Adrenal gland (tissue), 12 donors: ENCODE measurements around the gene SHMT2. TPM values are rescaled to one million over a fixed set of nuclear protein-coding genes. Genes with fewer than 3 reads are reported as not detected.

Source experiments
- DNase-seq, 7 donors: peaks; one replicate each; pipeline ENCODE4 v3.0.0-alpha.2; 2019 to 2020
- H3K27ac ChIP-seq, 5 donors: fragments of 200-600 bp; sonication (generic) in 4 of 5; 1 replicate in 3 of 5; 2 replicates in 2 of 5; pipeline versions ENCODE4 v1.5.1 to v1.8.0; 2016 to 2020; ENCODE audit warnings: mild to moderate bottlenecking in 1 of 5
- H3K27me3 ChIP-seq: fragments of 200-600 bp; 2 replicates; pipeline ENCODE4 v1.8.0; 2021
- H3K36me3 ChIP-seq, 2 donors: fragments of 200-600 bp; replicated peaks in 1 of 2; 1 replicate in 1 of 2; 2 replicates in 1 of 2; pipeline versions ENCODE4 v1.5.1 to v1.8.0; 2018 to 2022
- H3K4me1 ChIP-seq, 2 donors: fragments of 200-600 bp; replicated peaks in 1 of 2; 1 replicate in 1 of 2; 2 replicates in 1 of 2; pipeline versions ENCODE4 v1.5.1 to v1.8.0; 2018 to 2021
- H3K4me3 ChIP-seq, 4 donors: fragments of 200-600 bp; sonication (generic) in 3 of 4; one replicate each; pipeline ENCODE4 v1.5.1; 2016 to 2018
- H3K9me3 ChIP-seq, 3 donors: fragments of 200-600 bp; sonication (generic) in 1 of 3; replicated peaks in 1 of 3; 1 replicate in 2 of 3; 2 replicates in 1 of 3; pipeline versions ENCODE4 v1.5.1 to v1.8.0; 2016 to 2021
- CTCF ChIP-seq, 6 experiments: fragments of 450-650 bp in 4 of 6; fragments of 200-600 bp in 2 of 6; sonication (generic) in 1 of 6; IDR thresholded peaks; 1 replicate in 5 of 6; 2 replicates in 1 of 6; pipeline versions ENCODE4 v1.5.1 to v1.8.0; 2016 to 2021; ENCODE audit warnings: antibody characterized with exemption in 6 of 6, mild to moderate bottlenecking in 2 of 6, moderate library complexity in 1 of 6
- POLR2A ChIP-seq, 2 donors: fragments of 450-650 bp; IDR thresholded peaks; one replicate each; pipeline ENCODE4 v1.6.1; 2017; ENCODE audit warnings: antibody characterized with exemption in 2 of 2, mild to moderate bottlenecking in 2 of 2, moderate library complexity in 1 of 2
- WGBS, 4 donors: extraction: QIAGEN DNeasy Blood & Tissue Kit in 2 of 4; methylation state at CpG; one replicate each; pipeline versions ENCODE4 v1.1.5 to v1.1.7; 2013 to 2017; 5-methylcytosine and 5-hydroxymethylcytosine counted together
- intact Hi-C, 2 donors: fragments of 100-400 bp; cut with DNase I; formaldehyde crosslinking; loops; one replicate each; pipeline versions ENCODE4 v1.14.1 to v1.15.0; 2022 to 2023
- polyA plus RNA-seq, 3 donors: library from polyadenylated mRNA; stranded (reverse); fragments of 200-250 nt in 2 of 3; fragments of 350-450 nt in 1 of 3; fragmentation: Illumina TruSeq in 1 of 3; extraction: RNeasy Lipid Tissue Mini Kit (QIAGEN cat#74804) in 1 of 3; gene quantifications; one replicate each; pipeline ENCODE4 v1.2.3, GENCODE V29; 2013 to 2014
- total RNA-seq, 9 donors: library from RNA; depleted of rRNA in 4 of 9; stranded (reverse); fragments of >200 nt in 4 of 9; fragments of 120-200 nt in 1 of 9; fragmentation: NEBNext Ultra II Directional in 1 of 9; extraction: Animal tissue kit (Norgen Biotek cat#: 25700) in 1 of 9; gene quantifications; one replicate each; pipeline versions ENCODE4 v1.1.0 to v1.2.4, GENCODE V29; 2013 to 2023
- donor health status: healthy with polysubstance abuse.
- donor health status: Bipolar disorder and iron deficiency.
- donor health status: DM: yes; HTN: yes; CAD: no.
- donor health status: DM: no; HTN: no; CAD: no.
- donor health status: DM: no; HTN: no; CAD: no.
- donor health status: DM: yes; HTN: yes; CAD: no.

The SHMT2 gene
- total and polyA plus RNA-seq, 12 donors, result 25.2 to 94.7 (median 65.0) TPM

GRCh38 chr12:57258977-57259970, 29.8 kb downstream of the SHMT2 start:
- no peak for TF ChIP-seq CTCF (IDR thresholded peaks at IDR 0.05)
- TF ChIP-seq POLR2A (IDR thresholded peaks at IDR 0.05), result no peak
- peak; percentile 40 to 89 (median 82) for DNase-seq
- Histone ChIP-seq H3K4me3 (no peak overlapping the region), H3K4me1 (peaks cover 11 to 16% of the 10 kb centered on the region in 2 donors), H3K27ac (peak overlapping the region in 2 of 5 donors; percentile 22 to 62), H3K27me3 (no peaks in the 10 kb centered on the region), H3K36me3 (peaks cover 0 to 57% of the 10 kb centered on the region in 2 donors), H3K9me3 (no peaks in the 10 kb centered on the region)
- intact Hi-C loops, result no loop called here
- WGBS, 4 donors, result 29 to 44% (median 42%) methylated on average over 6 of the region's 6 CpGs

GRCh38 chr12:57260366-57260765, 30.9 kb downstream of the SHMT2 start:
- Histone ChIP-seq H3K27me3 (no peaks in the 10 kb centered on the region), H3K9me3 (no peaks in the 10 kb centered on the region), H3K27ac (no peak overlapping the region), H3K4me3 (no peak overlapping the region), H3K4me1 (peaks cover 11 to 16% of the 10 kb centered on the region in 2 donors), H3K36me3 (peaks cover 0 to 55% of the 10 kb centered on the region in 2 donors)
- 83 to 95% (median 89%) methylated on average over 4 of the region's 4 CpGs for WGBS, 4 donors
- intact Hi-C loops, result loop anchor here in 1 of 2 donors (5.0 kb wide), 1 partner anchor 192 kb away; no protein-coding TSS in a partner anchor
- TF ChIP-seq CTCF (IDR thresholded peaks at IDR 0.05), result no peak
- TF ChIP-seq POLR2A (IDR thresholded peaks at IDR 0.05), result no peak
- DNase-seq, result no peak

- H3K27ac ChIP-seq, result no peak overlapping the region
- peak in 1 of 7 donors; percentile 68 for DNase-seq
- H3K27me3 ChIP-seq, result no peaks in the 10 kb centered on the region
- no peaks in the 10 kb centered on the region for H3K9me3 ChIP-seq
- 72 to 94% (median 76%) methylated on average over 2 of the region's 2 CpGs for WGBS, 4 donors
- TF ChIP-seq CTCF (IDR thresholded peaks at IDR 0.05), result no peak
- no peak for TF ChIP-seq POLR2A (IDR thresholded peaks at IDR 0.05)
- H3K4me1 ChIP-seq, result peaks cover 11 to 16% of the 10 kb centered on the region in 2 donors
- intact Hi-C loops, result loop anchor here in 1 of 2 donors (5.0 kb wide), 1 partner anchor 191 kb away; no protein-coding TSS in a partner anchor
- peaks cover 0 to 56% of the 10 kb centered on the region in 2 donors for H3K36me3 ChIP-seq
- no peak overlapping the region for H3K4me3 ChIP-seq
These were observed 31.9 kb downstream of the SHMT2 start for GRCh38 chr12:57261428-57261865.

- Histone ChIP-seq H3K27ac (no peak overlapping the region), H3K36me3 (peaks cover 0 to 56% of the 10 kb centered on the region in 2 donors), H3K9me3 (no peaks in the 10 kb centered on the region), H3K27me3 (no peaks in the 10 kb centered on the region), H3K4me3 (no peak overlapping the region), H3K4me1 (peaks cover 11 to 16% of the 10 kb centered on the region in 2 donors)
- intact Hi-C loops, result loop anchor here in 1 of 2 donors (5.0 kb wide), 1 partner anchor 190 kb away; no protein-coding TSS in a partner anchor
- WGBS, 4 donors, result 85 to 94% (median 90%) methylated on average over 3 of the region's 3 CpGs
- no peak for TF ChIP-seq CTCF (IDR thresholded peaks at IDR 0.05)
- TF ChIP-seq POLR2A (IDR thresholded peaks at IDR 0.05), result no peak
- DNase-seq, result no peak
These were observed 32.8 kb downstream of the SHMT2 start for GRCh38 chr12:57262126-57262822.
